ENCODE data around the gene SNX22. TPM values are rescaled to one million over a fixed set of nuclear protein-coding genes. Genes with fewer than 3 reads are reported as not detected.

Gene SNX22
- total RNA-seq, 5 donors from 2014 or later (not counting 1 experiment from before 2014, with no cell fraction given): 0.58 to 3.7 (median 1.4) TPM

DNA sequence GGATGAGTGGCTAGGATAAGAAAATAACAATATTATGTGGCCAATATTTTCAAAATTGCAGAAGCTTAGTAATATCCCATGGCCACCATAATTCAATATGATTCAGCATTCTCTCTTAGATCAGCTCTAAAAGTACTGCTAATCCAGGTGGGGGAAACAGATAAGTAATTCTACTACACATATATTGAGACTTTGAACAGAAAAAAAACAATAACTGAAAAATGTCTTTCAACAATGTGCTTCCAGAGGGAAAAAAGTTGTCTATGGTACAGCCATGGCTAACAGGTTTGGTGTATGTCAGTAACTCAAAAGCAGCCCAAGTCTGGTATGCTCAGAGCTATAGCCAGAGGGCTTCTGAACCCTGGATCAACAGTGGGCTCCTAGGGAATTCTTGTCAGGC, 53.7 kb downstream of the SNX22 start:
- Mint-ChIP-seq H3K27me3 (no peaks in the 10 kb centered on the region), H3K4me3 (no peak overlapping the region), H3K9me3 (no peaks in the 10 kb centered on the region), H3K27ac (no peak overlapping the region), H3K36me3 (peaks cover 35% of the 10 kb centered on the region), H3K4me1 (no peaks in the 10 kb centered on the region)
- ChIA-PET CTCF (interaction anchor here (0.5 to 0.9 kb wide), 2 partner anchors 11 to 166 kb away, joined by 3 to 5 read pairs; no protein-coding TSS in a partner anchor), POLR2A (no interaction called here)
- Histone ChIP-seq H3K27me3 (replicated peaks in 1 of 2; ENCODE audit: control insufficient read depth in 2 of 2, extremely low read depth in 1 of 2, insufficient read depth in 2 of 2, low read length in 1 of 2) (no peaks in the 10 kb centered on the region), H3K27ac (ENCODE audit: low read length) (no peak overlapping the region), H3K4me3 (ENCODE audit: control insufficient read depth in 1 of 2, extremely low read depth in 1 of 2, low read length in 1 of 2) (no peak overlapping the region), H3K9me3 (no peaks in the 10 kb centered on the region), H3K4me1 (ENCODE audit: control insufficient read depth in 1 of 2, extremely low read depth in 1 of 2, insufficient read depth in 2 of 2, low read length in 2 of 2) (no peaks in the 10 kb centered on the region), H3K36me3 (ENCODE audit: control insufficient read depth in 2 of 2, extremely low read depth in 1 of 2, insufficient read depth in 1 of 2, low read length in 1 of 2) (peaks cover 9 to 36% of the 10 kb centered on the region in 2 donors)
- DNase-seq (no peak), ATAC-seq (replicated peaks in 1 of 4) (no peak)

Other genes with a start within 250 kb of the SNX22 start
- 10 to 100 TPM in 1 of 5 donors, 1 to 10 TPM in 3, under 1 TPM in 1; 0.78 to 23.5 (median 6.1) TPM for gene DAPK2, start 105.2 kb upstream of the SNX22 start, total RNA-seq
- gene CIAO2A, start 57.9 kb upstream of the SNX22 start, total RNA-seq: 10 to 100 TPM; 21.9 to 31.1 (median 25.9) TPM
- 100 to 1,000 TPM in 4 of 5 donors, 10 to 100 TPM in 1; 98.8 to 168 (median 152) TPM for gene SNX1, start 55.7 kb upstream of the SNX22 start, total RNA-seq
- gene PPIB, start 11.3 kb downstream of the SNX22 start, total RNA-seq: 100 to 1,000 TPM; 169 to 260 (median 217) TPM
- gene CSNK1G1, start 204.4 kb downstream of the SNX22 start, total RNA-seq: 10 to 100 TPM; 22.3 to 25.6 (median 23.6) TPM
- gene PCLAF, start 229.7 kb downstream of the SNX22 start, total RNA-seq: 1 to 10 TPM in 4 of 5 donors, under 1 TPM in 1; 0.96 to 2.4 (median 1.6) TPM
- 10 to 100 TPM; 17.3 to 24.5 (median 21.7) TPM for gene TRIP4, start 236.1 kb downstream of the SNX22 start, total RNA-seq